T-helper 1 cell treated with Interleukin-12 subunit alpha and Interleukin-12 subunit beta and Interleukin-4 antibody, amounts not matched to agents 30 μg/mL and 1 μg/mL, for 36 hours (primary cell): Measurements from ENCODE around the gene KRTAP2-3.
"Not testable (repeated sequence)": the region's sequence is repeated elsewhere in the genome, so short reads cannot be mapped to it uniquely, and the experiment has no call there.

Experiments
- H3K27ac Mint-ChIP-seq: one replicate; pipeline ENCODE4 v1.8.0; 2021; ENCODE audit warnings: mild to moderate bottlenecking, mixed read lengths
- H3K27me3 Mint-ChIP-seq: one replicate; pipeline ENCODE4 v1.8.0; 2021; ENCODE audit warnings: low read depth, mixed read lengths
- H3K36me3 Mint-ChIP-seq: one replicate; pipeline ENCODE4 v1.8.0; 2021; ENCODE audit warnings: low read depth, mixed read lengths
- H3K4me1 Mint-ChIP-seq: one replicate; pipeline ENCODE4 v1.8.0; 2021; ENCODE audit warnings: low read depth, mixed read lengths
- H3K4me3 Mint-ChIP-seq: one replicate; pipeline ENCODE4 v1.8.0; 2021; ENCODE audit warnings: mild to moderate bottlenecking, moderate library complexity, mixed read lengths
- H3K9me3 Mint-ChIP-seq: one replicate; pipeline ENCODE4 v1.8.0; 2021; ENCODE audit warnings: mixed read lengths

The KRTAP2-3 gene

DNA sequence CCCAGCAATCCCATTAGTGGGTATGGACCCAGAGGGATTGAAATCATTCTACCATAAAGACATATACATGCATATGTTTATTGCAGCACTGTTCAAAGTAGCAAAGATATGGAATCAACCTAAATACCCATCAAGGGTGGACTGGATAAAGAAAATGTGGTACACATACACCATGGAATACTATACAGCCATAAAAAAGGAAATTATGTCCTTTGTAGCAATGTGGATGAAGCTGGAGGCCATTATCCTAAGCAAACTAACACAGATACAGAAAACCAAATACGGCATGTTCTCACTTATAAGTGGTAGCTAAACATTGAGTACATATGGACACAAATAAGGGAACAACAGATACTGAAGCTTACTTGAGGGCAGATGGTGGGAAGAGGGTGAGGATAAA is 2.4 kb downstream of the KRTAP2-3 start:
- Mint-ChIP-seq H3K36me3 (no peaks in the 10 kb centered on the region), H3K4me3 (no peak overlapping the region), H3K27ac (no peak overlapping the region), H3K4me1 (no peaks in the 10 kb centered on the region), H3K27me3 (peaks cover 40% of the 10 kb centered on the region), H3K9me3 (peaks cover 6% of the 10 kb centered on the region)

DNA sequence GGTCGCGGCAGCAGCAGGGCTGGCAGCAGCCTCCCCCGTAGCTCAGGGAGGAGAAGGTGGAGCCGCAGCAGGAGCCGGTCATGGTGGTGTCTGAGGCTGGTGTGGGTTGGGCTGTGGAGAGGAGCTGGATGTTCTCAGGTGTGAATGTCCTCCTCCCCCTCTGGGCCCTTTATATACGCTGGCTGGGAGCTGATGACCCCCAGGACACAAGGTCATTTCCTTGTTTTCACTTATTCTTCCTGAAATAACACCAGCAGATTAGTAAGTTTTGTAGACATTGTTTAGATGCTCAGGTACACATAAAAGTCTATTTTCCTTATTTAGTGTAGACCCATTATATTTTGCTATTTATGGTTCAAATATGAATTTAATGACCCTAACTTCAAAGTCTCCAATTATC is 4.8 kb downstream of the KRTAP2-3 start, which contains the start of gene KRTAP2-2:
KRTAP2-2 (minus strand) TSS at position 101 of the 400 bp plus-strand sequence; CDS start at position 82, 19 bp downstream.
- H3K4me3 Mint-ChIP-seq, H3K36me3 Mint-ChIP-seq, H3K9me3 Mint-ChIP-seq, H3K27ac Mint-ChIP-seq, H3K4me1 Mint-ChIP-seq: not testable (repeated sequence)
- H3K27me3 Mint-ChIP-seq: peaks cover 23% of the 10 kb centered on the region

DNA sequence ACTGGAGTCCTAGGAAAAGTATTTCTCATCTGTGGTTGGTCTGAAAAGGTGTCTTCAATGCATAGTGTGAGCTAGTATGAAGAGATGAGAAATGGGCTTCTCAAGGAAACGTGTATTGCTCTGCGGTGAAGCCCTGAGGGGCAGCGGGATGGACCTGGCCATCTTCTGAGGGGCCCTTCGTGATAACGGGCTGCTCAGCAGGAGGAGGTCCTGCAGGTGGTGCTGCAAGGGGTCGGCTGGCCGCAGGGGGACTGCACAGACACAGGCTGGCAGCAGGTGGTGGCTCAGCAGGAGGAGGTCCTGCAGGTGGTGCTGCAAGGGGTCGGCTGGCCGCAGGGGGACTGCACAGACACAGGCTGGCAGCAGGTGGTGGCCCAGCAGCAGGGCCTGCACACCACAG is 5.4 kb downstream of the KRTAP2-3 start:
- not testable (repeated sequence) for H3K36me3 Mint-ChIP-seq, H3K4me1 Mint-ChIP-seq, H3K4me3 Mint-ChIP-seq, H3K27ac Mint-ChIP-seq, H3K9me3 Mint-ChIP-seq
- peaks cover 23% of the 10 kb centered on the region for H3K27me3 Mint-ChIP-seq

DNA sequence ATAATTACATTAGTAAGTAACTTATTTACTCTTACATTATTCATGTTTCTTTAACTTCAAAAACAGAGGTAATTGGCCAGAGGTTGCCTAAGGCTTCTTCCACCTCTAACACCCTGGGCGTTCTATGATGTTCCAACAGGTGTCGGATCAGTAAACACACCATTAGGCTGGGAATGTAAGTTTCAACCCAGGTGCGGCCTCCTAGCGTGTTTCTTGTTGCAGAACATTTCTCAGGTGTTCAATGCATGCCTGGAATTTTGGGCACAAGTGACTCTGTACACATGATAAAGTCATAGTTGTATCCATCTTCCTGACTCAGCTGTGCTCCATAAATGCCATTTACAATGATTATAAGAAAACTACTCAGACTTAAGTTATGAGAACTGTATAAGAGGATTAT is 5.9 kb downstream of the KRTAP2-3 start:
- Mint-ChIP-seq H3K27ac (no peak overlapping the region), H3K9me3 (peaks cover 6% of the 10 kb centered on the region), H3K27me3 (peaks cover 18% of the 10 kb centered on the region), H3K36me3 (no peaks in the 10 kb centered on the region), H3K4me1 (no peaks in the 10 kb centered on the region), H3K4me3 (no peak overlapping the region)

DNA sequence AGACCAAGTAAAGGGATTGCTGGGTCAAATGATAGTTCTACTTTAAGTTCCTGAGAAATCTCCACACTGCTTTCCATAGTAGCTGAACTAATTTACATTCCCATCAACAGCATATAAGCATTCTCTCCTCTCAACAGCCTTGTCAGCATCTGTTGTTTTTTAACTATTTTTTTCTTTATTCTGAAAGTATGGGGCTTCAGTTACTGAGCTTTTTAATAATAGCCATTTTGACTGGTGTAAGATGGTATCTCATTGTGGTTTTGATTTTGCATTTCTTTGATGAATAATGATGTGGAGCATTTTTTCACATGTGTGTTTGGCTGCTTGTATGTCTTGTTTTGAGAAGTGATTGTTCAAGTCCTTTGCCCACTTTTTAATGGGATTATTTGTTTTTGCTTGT is 7.3 kb downstream of the KRTAP2-3 start:
- peaks cover 16% of the 10 kb centered on the region for H3K27me3 Mint-ChIP-seq
- no peak overlapping the region for H3K4me3 Mint-ChIP-seq
- no peaks in the 10 kb centered on the region for H3K36me3 Mint-ChIP-seq
- peaks cover 4% of the 10 kb centered on the region for H3K9me3 Mint-ChIP-seq
- no peak overlapping the region for H3K27ac Mint-ChIP-seq
- no peaks in the 10 kb centered on the region for H3K4me1 Mint-ChIP-seq

DNA sequence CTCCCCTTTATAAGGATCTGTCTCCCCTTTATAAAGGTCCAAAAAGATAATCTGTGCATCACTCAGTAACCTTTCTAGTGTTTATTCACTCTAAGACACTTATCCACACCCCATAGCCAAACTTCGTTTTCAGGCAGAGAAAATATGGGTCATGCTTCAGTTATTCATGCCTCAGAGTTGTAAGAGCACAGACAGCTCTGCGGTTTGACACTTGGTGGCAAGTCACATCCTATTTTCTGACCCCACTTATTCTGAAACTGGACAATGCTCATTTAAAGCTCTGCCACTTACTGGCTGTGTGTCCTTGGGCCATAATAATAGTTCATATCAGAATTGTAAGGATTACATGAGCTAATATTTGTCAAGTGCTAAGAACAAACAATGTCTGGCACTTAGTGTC is 10.8 kb downstream of the KRTAP2-3 start:
- H3K27me3 Mint-ChIP-seq: peaks cover 23% of the 10 kb centered on the region
- H3K9me3 Mint-ChIP-seq: no peaks in the 10 kb centered on the region
- H3K4me1 Mint-ChIP-seq: no peaks in the 10 kb centered on the region
- no peak overlapping the region for H3K27ac Mint-ChIP-seq
- H3K4me3 Mint-ChIP-seq: no peak overlapping the region
- H3K36me3 Mint-ChIP-seq: no peaks in the 10 kb centered on the region

DNA sequence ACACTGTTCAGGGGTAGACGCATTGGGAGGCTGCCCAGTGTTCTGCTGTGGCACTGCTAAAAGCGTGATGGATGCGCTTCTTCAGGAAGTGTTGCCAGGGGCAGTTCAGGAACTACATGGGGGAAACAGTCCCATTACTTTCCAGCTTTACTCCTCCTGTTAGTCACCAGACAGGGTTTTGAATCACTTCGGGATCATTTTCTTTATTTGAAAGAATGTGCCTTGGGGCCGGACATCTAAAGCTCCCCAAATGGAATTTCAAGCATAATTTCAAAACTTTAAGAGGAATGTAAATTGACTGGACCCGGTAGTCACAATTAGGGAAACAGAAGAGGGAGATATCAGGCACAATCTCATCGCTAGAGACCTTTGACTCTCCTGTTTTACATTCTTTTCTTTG is 11.5 kb downstream of the KRTAP2-3 start:
- peaks cover 19% of the 10 kb centered on the region for H3K27me3 Mint-ChIP-seq
- no peaks in the 10 kb centered on the region for H3K36me3 Mint-ChIP-seq
- H3K27ac Mint-ChIP-seq: no peak overlapping the region
- H3K9me3 Mint-ChIP-seq: no peaks in the 10 kb centered on the region
- H3K4me3 Mint-ChIP-seq: no peak overlapping the region
- no peaks in the 10 kb centered on the region for H3K4me1 Mint-ChIP-seq

DNA sequence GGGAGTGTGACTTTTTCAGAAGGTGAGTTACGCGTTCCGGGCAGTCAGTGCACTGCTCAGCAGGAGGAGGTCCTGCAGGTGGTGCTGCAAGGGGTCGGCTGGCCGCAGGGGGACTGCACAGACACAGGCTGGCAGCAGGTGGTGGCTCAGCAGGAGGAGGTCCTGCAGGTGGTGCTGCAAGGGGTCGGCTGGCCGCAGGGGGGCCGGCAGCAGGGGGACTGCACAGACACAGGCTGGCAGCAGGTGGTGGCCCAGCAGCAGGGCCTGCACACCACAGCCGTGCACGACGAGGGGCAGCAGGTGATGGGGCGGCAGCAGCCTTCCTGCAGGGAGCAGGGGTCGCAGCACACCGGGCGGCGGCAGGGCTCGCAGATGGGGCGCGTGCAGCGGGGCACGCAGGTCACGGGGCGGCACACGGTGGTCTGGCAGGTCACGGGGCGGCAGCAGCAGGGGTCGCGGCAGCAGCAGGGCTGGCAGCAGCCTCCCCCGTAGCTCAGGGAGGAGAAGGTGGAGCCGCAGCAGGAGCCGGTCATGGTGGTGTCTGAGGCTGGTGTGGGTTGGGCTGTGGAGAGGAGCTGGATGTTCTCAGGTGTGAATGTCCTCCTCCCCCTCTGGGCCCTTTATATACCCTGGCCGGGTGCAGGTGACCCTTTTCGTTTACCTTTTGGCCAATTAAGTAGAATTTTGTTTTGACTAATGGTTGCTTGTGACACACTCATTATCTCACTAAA is 13.0 kb downstream of the KRTAP2-3 start, which contains the start of gene KRTAP2-1:
KRTAP2-1 (minus strand) TSS at position 582 of the 731 bp plus-strand sequence; CDS start at position 533, 49 bp downstream.
- H3K36me3 Mint-ChIP-seq, H3K9me3 Mint-ChIP-seq: not testable (repeated sequence)
- peaks cover 13% of the 10 kb centered on the region for H3K27me3 Mint-ChIP-seq

DNA sequence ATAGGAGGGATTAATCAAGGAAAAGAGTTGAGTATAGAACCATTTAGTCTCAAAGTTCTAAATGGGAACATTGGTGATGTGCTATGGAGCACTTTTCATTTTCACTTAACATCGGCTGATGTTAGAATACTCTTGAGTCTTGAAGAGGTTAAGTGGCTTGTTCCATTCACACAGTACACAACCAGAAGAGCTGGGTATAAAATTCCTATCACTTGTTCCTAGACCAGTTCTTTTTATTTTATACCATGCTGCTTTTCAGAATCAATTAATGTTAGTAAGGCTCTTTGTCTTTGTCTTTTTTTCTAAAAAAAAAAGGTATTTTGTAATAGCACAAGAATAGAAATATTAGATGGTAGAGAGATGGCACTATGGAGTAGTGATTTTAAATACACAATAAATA is 17.0 kb downstream of the KRTAP2-3 start:
- Mint-ChIP-seq H3K27ac (no peak overlapping the region), H3K27me3 (peaks cover 10% of the 10 kb centered on the region), H3K9me3 (no peaks in the 10 kb centered on the region), H3K4me3 (no peak overlapping the region), H3K36me3 (no peaks in the 10 kb centered on the region), H3K4me1 (no peaks in the 10 kb centered on the region)

More for the DNA sequence above, 13.0 kb downstream of the KRTAP2-3 start, which contains the start of gene KRTAP2-1:
- H3K4me3 Mint-ChIP-seq, H3K27ac Mint-ChIP-seq, H3K4me1 Mint-ChIP-seq: not testable (repeated sequence)

DNA sequence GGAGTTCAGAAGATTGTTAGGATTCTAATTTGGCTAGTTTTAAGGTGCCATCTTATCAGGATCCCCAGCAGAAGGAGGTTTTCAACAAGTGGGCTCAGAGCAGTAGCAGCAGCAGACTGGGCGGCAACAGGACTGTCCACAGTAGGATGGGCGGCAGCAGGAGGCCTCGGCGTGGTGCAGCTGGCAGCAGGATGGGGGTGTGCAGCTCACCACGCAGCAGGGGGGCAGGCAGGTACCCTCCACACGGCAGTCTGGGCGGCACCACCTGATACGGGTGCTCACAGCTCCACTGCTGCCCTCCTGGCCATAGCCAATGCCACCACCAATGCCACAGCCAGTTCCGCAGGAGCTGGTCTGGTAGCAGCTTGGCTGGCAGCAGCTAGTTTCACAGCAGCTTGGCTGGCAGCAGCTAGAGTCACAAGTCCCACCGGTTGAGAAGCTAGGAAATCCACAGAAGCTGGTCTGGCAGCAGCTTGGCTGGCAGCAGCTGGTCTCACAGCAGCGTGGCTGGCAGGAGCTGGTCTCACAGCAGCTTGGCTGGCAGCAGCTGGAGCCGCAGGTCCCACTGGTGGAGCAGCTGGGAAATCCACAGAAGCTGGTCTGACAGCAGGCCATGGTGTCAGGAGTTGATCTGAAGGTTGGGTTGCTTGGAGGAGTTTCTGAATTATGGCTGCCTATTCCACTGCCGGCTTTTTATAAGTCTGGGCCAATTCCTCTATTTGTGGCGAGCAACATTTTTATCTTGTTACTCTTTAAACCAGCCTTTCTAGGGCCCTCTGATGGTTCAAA is 18.9 kb downstream of the KRTAP2-3 start, which contains the start of gene KRTAP1-1:
KRTAP1-1 (minus strand) TSS at position 668 of the 789 bp plus-strand sequence; CDS start at position 615, 53 bp downstream.
- peaks cover 14% of the 10 kb centered on the region for H3K27me3 Mint-ChIP-seq
- not testable (repeated sequence) for H3K4me1 Mint-ChIP-seq, H3K9me3 Mint-ChIP-seq, H3K4me3 Mint-ChIP-seq, H3K27ac Mint-ChIP-seq, H3K36me3 Mint-ChIP-seq

DNA sequence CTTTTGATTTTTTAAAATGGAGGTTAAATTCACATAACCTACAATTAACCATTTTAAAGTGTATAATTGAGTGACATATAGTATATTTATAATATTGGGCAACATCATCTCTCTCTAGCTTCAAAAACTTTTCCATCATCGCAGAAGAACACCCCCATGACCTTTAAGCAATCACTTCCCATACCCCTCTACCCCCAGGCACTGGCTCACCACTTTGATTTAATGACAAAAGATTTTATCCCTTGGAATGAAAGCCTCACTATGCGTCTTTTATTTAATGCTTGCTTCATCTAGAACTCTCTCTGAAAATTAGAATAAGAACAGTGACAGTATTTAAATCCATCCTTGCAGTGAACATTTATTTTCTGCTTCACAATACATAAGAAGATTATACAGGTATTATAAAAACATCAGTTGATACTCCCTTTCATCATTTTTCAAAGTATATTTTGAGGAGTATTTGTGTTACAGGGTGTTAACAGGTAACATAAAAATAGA is 22.0 kb downstream of the KRTAP2-3 start:
- Mint-ChIP-seq H3K4me1 (no peaks in the 10 kb centered on the region), H3K27ac (no peak overlapping the region), H3K4me3 (no peak overlapping the region), H3K36me3 (no peaks in the 10 kb centered on the region), H3K9me3 (no peaks in the 10 kb centered on the region), H3K27me3 (peaks cover 11% of the 10 kb centered on the region)

DNA sequence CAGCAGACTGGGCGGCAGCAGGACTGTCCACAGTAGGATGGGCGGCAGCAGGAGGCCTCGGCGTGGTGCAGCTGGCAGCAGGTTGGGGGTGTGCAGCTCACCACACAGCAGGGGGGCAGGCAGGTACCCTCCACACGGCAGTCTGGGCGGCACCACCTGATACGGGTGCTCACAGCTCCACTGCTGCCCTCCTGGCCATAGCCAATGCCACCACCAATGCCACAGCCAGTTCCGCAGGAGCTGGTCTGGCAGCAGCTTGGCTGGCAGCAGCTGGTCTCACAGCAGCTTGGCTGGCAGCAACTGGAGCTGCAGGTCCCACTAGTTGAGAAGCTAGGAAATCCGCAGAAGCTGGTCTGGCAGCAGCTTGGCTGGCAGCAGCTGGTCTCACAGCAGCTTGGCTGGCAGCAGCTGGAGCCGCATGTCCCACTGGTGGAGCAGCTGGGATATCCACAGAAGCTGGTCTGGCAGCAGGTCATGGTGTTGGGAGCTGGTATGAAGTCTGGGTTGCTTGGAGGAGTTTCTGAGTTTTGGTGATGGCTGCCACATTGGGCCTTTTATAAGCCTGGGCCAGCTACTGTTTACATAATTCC is 25.5 kb downstream of the KRTAP2-3 start, which contains the start of gene KRTAP1-3:
KRTAP1-3 (minus strand) TSS at position 529 of the 590 bp plus-strand sequence; CDS start at position 476, 53 bp downstream.
- H3K4me1 Mint-ChIP-seq, H3K36me3 Mint-ChIP-seq, H3K4me3 Mint-ChIP-seq, H3K9me3 Mint-ChIP-seq, H3K27ac Mint-ChIP-seq: not testable (repeated sequence)
- H3K27me3 Mint-ChIP-seq: peaks cover 19% of the 10 kb centered on the region

DNA sequence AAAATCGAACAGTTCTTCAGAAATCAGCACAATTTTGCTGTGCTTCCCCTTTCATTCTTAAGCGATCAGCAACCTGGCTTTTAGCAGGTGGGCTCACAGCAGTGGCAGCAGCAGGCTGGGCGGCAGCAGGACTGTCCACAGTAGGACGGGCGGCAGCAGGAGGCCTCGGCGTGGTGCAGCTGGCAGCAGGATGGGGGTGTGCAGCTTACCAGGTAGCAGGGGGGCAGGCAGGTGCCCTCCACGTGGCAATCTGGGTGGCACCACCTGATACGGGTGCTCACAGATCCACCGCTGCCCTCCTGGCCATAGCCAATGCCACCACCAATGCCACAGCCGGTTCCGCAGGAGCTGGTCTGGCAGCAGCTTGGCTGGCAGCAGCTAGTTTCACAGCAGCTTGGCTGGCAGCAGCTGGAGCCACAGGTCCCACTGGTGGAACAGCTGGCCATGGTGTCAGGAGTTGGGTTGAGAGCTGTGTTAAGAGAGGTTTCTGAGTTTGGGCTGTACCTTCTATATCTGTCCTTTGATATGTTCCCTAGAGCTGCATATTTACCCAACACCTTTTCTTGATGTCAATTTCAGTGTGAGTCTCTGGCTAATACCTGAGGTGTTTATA is 30.2 kb downstream of the KRTAP2-3 start, which contains the start of gene KRTAP1-4:
KRTAP1-4 (minus strand) TSS at position 563 of the 613 bp plus-strand sequence; CDS start at position 446, 117 bp downstream.
- Mint-ChIP-seq H3K27ac (no peak within 1 kb of the TSS), H3K4me3 (no peak within 1 kb of the TSS), H3K9me3 (no peaks in the 10 kb centered on the region), H3K4me1 (no peaks in the 10 kb centered on the region), H3K36me3 (no peaks in the 10 kb centered on the region), H3K27me3 (peaks cover 10% of the 10 kb centered on the region)
